ENCODE data around the gene SIRT6. TPM values are rescaled to one million over a fixed set of nuclear protein-coding genes. Genes with fewer than 3 reads are reported as not detected.
"Not testable (repeated sequence)": the region's sequence is repeated elsewhere in the genome, so short reads cannot be mapped to it uniquely, and the experiment has no call there.

SIRT6 gene
- 11.4 and 14.2 TPM in 2 replicates for total RNA-seq

GRCh38 chr19:4182084-4182810 lies at the start of gene SIRT6, which contains the start of gene ANKRD24:
Gene SIRT6 (minus strand): TSS chr19:4182563. CDS start chr19:4182539, 24 bp downstream.
Gene ANKRD24 (plus strand): TSS chr19:4182689. CDS start chr19:4186426, 3,737 bp downstream.
- DNase-seq (ENCODE audit: low read depth, low spot score) = peak; percentile 83

GRCh38 chr19:4232139-4232538 lies 49.8 kb upstream of the SIRT6 start:
- DNase-seq (ENCODE audit: low read depth, low spot score) = not testable (repeated sequence)

- DNase-seq (ENCODE audit: low read depth, low spot score) = not testable (repeated sequence)
Measured at GRCh38 chr19:4231521-4231920, 49.2 kb upstream of the SIRT6 start.

- not testable (repeated sequence) for DNase-seq (ENCODE audit: low read depth, low spot score)
Measured at GRCh38 chr19:4230237-4230636, 47.9 kb upstream of the SIRT6 start.

GRCh38 chr19:4229179-4229931 lies 47.0 kb upstream of the SIRT6 start, which contains the start of gene EBI3:
Gene EBI3 (plus strand): TSS chr19:4229523. CDS start chr19:4229551, 28 bp downstream.
- no peak for DNase-seq (ENCODE audit: low read depth, low spot score)

- DNase-seq (ENCODE audit: low read depth, low spot score) = no peak
Measured at GRCh38 chr19:4228765-4229178, 46.4 kb upstream of the SIRT6 start.

- DNase-seq (ENCODE audit: low read depth, low spot score) = no peak
Measured at GRCh38 chr19:4227771-4228170, 45.4 kb upstream of the SIRT6 start.

GRCh38 chr19:4225885-4226284 lies 43.5 kb upstream of the SIRT6 start:
- no peak for DNase-seq (ENCODE audit: low read depth, low spot score)

GRCh38 chr19:4224470-4224869 lies 42.1 kb upstream of the SIRT6 start:
- DNase-seq (ENCODE audit: low read depth, low spot score) = no peak

GRCh38 chr19:4220188-4220587 lies 37.8 kb upstream of the SIRT6 start:
- no peak for DNase-seq (ENCODE audit: low read depth, low spot score)

- DNase-seq (ENCODE audit: low read depth, low spot score) = not testable (repeated sequence)
Measured at GRCh38 chr19:4218523-4218922, 36.2 kb upstream of the SIRT6 start.

GRCh38 chr19:4217429-4218264 lies 35.3 kb upstream of the SIRT6 start:
- no peak for DNase-seq (ENCODE audit: low read depth, low spot score)

- DNase-seq (ENCODE audit: low read depth, low spot score) = no peak
Measured at GRCh38 chr19:4216846-4217245, 34.5 kb upstream of the SIRT6 start.

GRCh38 chr19:4215807-4216206 lies 33.4 kb upstream of the SIRT6 start:
- DNase-seq (ENCODE audit: low read depth, low spot score) = no peak

- no peak for DNase-seq (ENCODE audit: low read depth, low spot score)
Measured at GRCh38 chr19:4213116-4213515, 30.8 kb upstream of the SIRT6 start.

- no peak for DNase-seq (ENCODE audit: low read depth, low spot score)
Measured at GRCh38 chr19:4210166-4210731, 27.9 kb upstream of the SIRT6 start.

- no peak for DNase-seq (ENCODE audit: low read depth, low spot score)
Measured at GRCh38 chr19:4208385-4209094, 26.2 kb upstream of the SIRT6 start.

GRCh38 chr19:4206818-4207484 lies 24.6 kb upstream of the SIRT6 start:
- no peak for DNase-seq (ENCODE audit: low read depth, low spot score)

- no peak for DNase-seq (ENCODE audit: low read depth, low spot score)
Measured at GRCh38 chr19:4201798-4202197, 19.4 kb upstream of the SIRT6 start.

GRCh38 chr19:4200940-4201542 lies 18.7 kb upstream of the SIRT6 start:
- no peak for DNase-seq (ENCODE audit: low read depth, low spot score)

Data from pulmonary artery endothelial cell (primary cell).